Mesendoderm (in vitro differentiated cells): ENCODE results near the gene SMC1A.

ENCODE experiments used
- DNase-seq: peaks from one replicate; pipeline ENCODE4 v3.0.0; 2013
- H2AK5ac ChIP-seq: 2 replicates; pipeline ENCODE4 v1.6.1; 2013; ENCODE audit warnings: low read length, inconsistent platforms
- H2BK120ac ChIP-seq: 2 replicates; pipeline ENCODE4 v1.6.1; 2013; ENCODE audit warnings: low read depth, mild to moderate bottlenecking, low read length, moderate library complexity, mixed read lengths
- H2BK15ac ChIP-seq: replicated peaks from 2 replicates; pipeline ENCODE4 v1.6.1; 2013; ENCODE audit warnings: low read depth, mild to moderate bottlenecking, moderate library complexity
- H2BK5ac ChIP-seq: 2 replicates; pipeline ENCODE4 v1.6.1; 2013; ENCODE audit warnings: low read length, inconsistent platforms
- H3K18ac ChIP-seq: 2 replicates; pipeline ENCODE4 v1.6.1; 2013; ENCODE audit warnings: mild to moderate bottlenecking, low read length, mixed read lengths
- H3K23ac ChIP-seq: one replicate; pipeline ENCODE4 v1.6.1; 2013; ENCODE audit warnings: low read length
- H3K27ac ChIP-seq: 2 replicates; pipeline ENCODE4 v1.5.1; 2013; ENCODE audit warnings: low read depth, mild to moderate bottlenecking, inconsistent platforms, low read length, moderate library complexity
- H3K27me3 ChIP-seq: 2 replicates; pipeline ENCODE4 v1.6.1; 2013; ENCODE audit warnings: low read length, control low read depth, mild to moderate bottlenecking, inconsistent platforms; ENCODE audit not compliant: insufficient read depth, poor library complexity
- H3K36me3 ChIP-seq: 2 replicates; pipeline ENCODE4 v1.6.1; 2013; ENCODE audit warnings: low read length, inconsistent platforms; ENCODE audit not compliant: control insufficient read depth, insufficient read depth
- H3K4ac ChIP-seq: one replicate; pipeline ENCODE4 v1.6.1; 2013; ENCODE audit warnings: low read depth, mild to moderate bottlenecking, low read length, moderate library complexity
- H3K4me1 ChIP-seq: 2 replicates; pipeline ENCODE4 v1.6.1; 2013; ENCODE audit warnings: low read depth, low read length, inconsistent platforms; ENCODE audit not compliant: control insufficient read depth
- H3K4me2 ChIP-seq: 2 replicates; pipeline ENCODE4 v1.6.1; 2013; ENCODE audit warnings: low read length
- H3K4me3 ChIP-seq: 2 replicates; pipeline ENCODE4 v1.5.1; 2013; ENCODE audit warnings: mild to moderate bottlenecking, low read length
- H3K56ac ChIP-seq: one replicate; pipeline ENCODE4 v1.6.1; 2013; ENCODE audit warnings: low read length
- H3K79me1 ChIP-seq: 2 replicates; pipeline ENCODE4 v1.6.1; 2013; ENCODE audit warnings: low read length, inconsistent platforms
- H3K79me2 ChIP-seq: 2 replicates; pipeline ENCODE4 v1.6.1; 2013; ENCODE audit warnings: mild to moderate bottlenecking, low read length; ENCODE audit not compliant: control insufficient read depth, insufficient read depth
- H3K9ac ChIP-seq: 2 replicates; pipeline ENCODE4 v1.6.1; 2013; ENCODE audit warnings: low read length, inconsistent platforms
- H4K5ac ChIP-seq: one replicate; pipeline ENCODE4 v1.6.1; 2013; ENCODE audit warnings: low read length
- H4K8ac ChIP-seq: one replicate; pipeline ENCODE4 v1.6.1; 2013; ENCODE audit warnings: low read depth, mild to moderate bottlenecking, control low read depth, low read length, moderate library complexity
- WGBS: extraction: QIAGEN DNeasy Blood & Tissue Kit; methylation state at CpG from one replicate; pipeline ENCODE4 v1.1.7; 2013; ENCODE audit warnings: low lambda C conversion rate, missing lambda C conversion rate; ENCODE audit not compliant: insufficient coverage; ENCODE audit errors: extremely low coverage; 5-methylcytosine and 5-hydroxymethylcytosine counted together

SMC1A gene

GRCh38 chrX:53395605-53396298, 26.7 kb downstream of the SMC1A start:
- Histone ChIP-seq H2AK5ac (no peak overlapping the region), H3K18ac (no peak overlapping the region), H4K5ac (no peak overlapping the region), H4K8ac (no peak overlapping the region), H3K4ac (no peak overlapping the region), H3K27me3 (no peaks in the 10 kb centered on the region), H3K23ac (no peak overlapping the region), H3K4me2 (no peak overlapping the region), H2BK120ac (no peak overlapping the region), H2BK5ac (no peak overlapping the region), H3K79me1 (no peaks in the 10 kb centered on the region), H3K4me3 (no peak overlapping the region), H3K56ac (no peak overlapping the region), H3K27ac (no peak overlapping the region), H3K36me3 (no peaks in the 10 kb centered on the region), H2BK15ac (no peak overlapping the region), H3K4me1 (no peaks in the 10 kb centered on the region), H3K9ac (no peak overlapping the region), H3K79me2 (no peaks in the 10 kb centered on the region)
- no CpG with 5 or more reads among the region's 2 CpGs for WGBS
- no peak for DNase-seq

GRCh38 chrX:53383376-53384076, 38.9 kb downstream of the SMC1A start:
- Histone ChIP-seq H3K4ac (no peak overlapping the region), H3K23ac (no peak overlapping the region), H3K79me2 (no peaks in the 10 kb centered on the region), H2BK15ac (no peak overlapping the region), H3K36me3 (peaks cover 5% of the 10 kb centered on the region), H3K18ac (no peak overlapping the region), H4K8ac (no peak overlapping the region), H2BK120ac (no peak overlapping the region), H3K79me1 (no peaks in the 10 kb centered on the region), H3K27me3 (no peaks in the 10 kb centered on the region), H3K56ac (no peak overlapping the region), H3K4me1 (no peaks in the 10 kb centered on the region), H2BK5ac (no peak overlapping the region), H4K5ac (no peak overlapping the region), H3K4me3 (no peak overlapping the region), H3K9ac (no peak overlapping the region), H2AK5ac (no peak overlapping the region), H3K4me2 (no peak overlapping the region), H3K27ac (no peak overlapping the region)
- no CpG with 5 or more reads among the region's 4 CpGs for WGBS
- no peak for DNase-seq

- Histone ChIP-seq H4K5ac (no peak overlapping the region), H3K9ac (no peak overlapping the region), H2BK5ac (no peak overlapping the region), H3K4me2 (no peak overlapping the region), H3K18ac (no peak overlapping the region), H2AK5ac (no peak overlapping the region), H4K8ac (no peak overlapping the region), H3K4me3 (no peak overlapping the region), H3K56ac (no peak overlapping the region), H3K4ac (no peak overlapping the region), H3K79me1 (no peaks in the 10 kb centered on the region), H2BK15ac (no peak overlapping the region), H3K4me1 (no peaks in the 10 kb centered on the region), H3K79me2 (no peaks in the 10 kb centered on the region), H3K27me3 (no peaks in the 10 kb centered on the region), H2BK120ac (no peak overlapping the region), H3K23ac (no peak overlapping the region), H3K36me3 (peaks cover 5% of the 10 kb centered on the region), H3K27ac (no peak overlapping the region)
- WGBS = no CpG with 5 or more reads among the region's 4 CpGs
- DNase-seq = no peak
These were observed 42.7 kb downstream of the SMC1A start for GRCh38 chrX:53379747-53380146.

GRCh38 chrX:53379008-53379710, 43.3 kb downstream of the SMC1A start:
- H3K4me3 ChIP-seq = no peak overlapping the region
- no peak overlapping the region for H4K8ac ChIP-seq
- no peaks in the 10 kb centered on the region for H3K27me3 ChIP-seq
- no peak overlapping the region for H3K4me2 ChIP-seq
- H4K5ac ChIP-seq = no peak overlapping the region
- peaks cover 5% of the 10 kb centered on the region for H3K36me3 ChIP-seq
- DNase-seq = no peak
- H2BK5ac ChIP-seq = no peak overlapping the region
- no peak overlapping the region for H3K4ac ChIP-seq
- H3K4me1 ChIP-seq = no peaks in the 10 kb centered on the region
- H3K9ac ChIP-seq = no peak overlapping the region
- no peaks in the 10 kb centered on the region for H3K79me1 ChIP-seq
- H2BK120ac ChIP-seq = no peak overlapping the region
- no peak overlapping the region for H3K18ac ChIP-seq
- H3K56ac ChIP-seq = no peak overlapping the region
- H2AK5ac ChIP-seq = no peak overlapping the region
- no peak overlapping the region for H2BK15ac ChIP-seq
- H3K23ac ChIP-seq = no peak overlapping the region
- WGBS = no CpG with 5 or more reads among the region's 3 CpGs
- H3K27ac ChIP-seq = no peak overlapping the region
- no peaks in the 10 kb centered on the region for H3K79me2 ChIP-seq

- Histone ChIP-seq H3K36me3 (peaks cover 3% of the 10 kb centered on the region), H3K79me2 (no peaks in the 10 kb centered on the region), H2BK15ac (no peak overlapping the region), H3K4me2 (no peak overlapping the region), H3K9ac (no peak overlapping the region), H2AK5ac (no peak overlapping the region), H3K18ac (no peak overlapping the region), H3K27ac (no peak overlapping the region), H3K27me3 (no peaks in the 10 kb centered on the region), H3K4ac (no peak overlapping the region), H4K5ac (no peak overlapping the region), H3K79me1 (no peaks in the 10 kb centered on the region), H2BK120ac (no peak overlapping the region), H3K56ac (no peak overlapping the region), H3K4me3 (no peak overlapping the region), H4K8ac (no peak overlapping the region), H3K23ac (no peak overlapping the region), H3K4me1 (no peaks in the 10 kb centered on the region), H2BK5ac (no peak overlapping the region)
- no CpG with 5 or more reads among the region's 2 CpGs for WGBS
- DNase-seq = no peak
These were observed 45.0 kb downstream of the SMC1A start for GRCh38 chrX:53377464-53377863.
